PC-9 (cell line): Measurements from ENCODE around the gene PRUNE2. TPM values are rescaled to one million over a fixed set of nuclear protein-coding genes. Genes with fewer than 3 reads are reported as not detected.
A peak's percentile ranks its signal among the peaks of the same experiment; 100 is the strongest.

Source experiments
- BruUV-seq: library from RNA; stranded (reverse); fragments of 400-500 nt; replicated peaks from 2 replicates; lab custom pipeline; 2021; lab: Mats Ljungman, UMichigan
- CTCF ChIA-PET: fragments of 300-600 bp; sonication (Branson Sonifier 250); formaldehyde crosslinking; loops from one replicate; lab custom pipeline; 2022; ENCODE audit warnings: antibody characterized with exemption; lab: Charles Lee
- POLR2A ChIA-PET: fragments of 300-600 bp; sonication (Branson Sonifier 250); formaldehyde crosslinking; loops from one replicate; lab custom pipeline; 2022; ENCODE audit warnings: antibody characterized with exemption; ENCODE audit not compliant: unreplicated experiment; lab: Charles Lee
- DNase-seq, 2 experiments: peaks; one replicate each; pipeline versions ENCODE4 v3.0.0 to v3.0.0-alpha.2; 2015 to 2022; ENCODE audit warnings: mixed read lengths in 1 of 2
- H2AFZ ChIP-seq: fragments of 200-600 bp; sonication (generic); 2 replicates; pipeline ENCODE4 v1.8.1; 2017; ENCODE audit warnings: antibody characterized with exemption
- H3F3A ChIP-seq: fragments of 200-600 bp; sonication (generic); 2 replicates; pipeline ENCODE4 v1.8.1; 2017; ENCODE audit warnings: antibody characterized with exemption, mild to moderate bottlenecking, low read depth; ENCODE audit not compliant: insufficient read depth
- H3K27ac ChIP-seq: fragments of 200-600 bp; sonication (generic); 2 replicates; pipeline ENCODE4 v1.6.1; 2016; ENCODE audit warnings: mixed run types
- H3K27me3 ChIP-seq: fragments of 200-600 bp; sonication (generic); 2 replicates; pipeline ENCODE4 v1.6.1; 2016; ENCODE audit warnings: low read depth, mixed run types; ENCODE audit not compliant: insufficient read depth
- H3K36me3 ChIP-seq: fragments of 200-600 bp; sonication (generic); 2 replicates; pipeline ENCODE4 v1.6.1; 2016; ENCODE audit warnings: low read depth, mixed run types
- H3K4me1 ChIP-seq: fragments of 200-600 bp; sonication (generic); replicated peaks from 2 replicates; pipeline ENCODE4 v1.6.1; 2016; ENCODE audit warnings: mixed run types; ENCODE audit not compliant: insufficient read depth
- H3K4me2 ChIP-seq: fragments of 200-600 bp; sonication (generic); 2 replicates; pipeline ENCODE4 v1.6.1; 2017; ENCODE audit warnings: mixed run types
- H3K4me3 ChIP-seq: fragments of 200-600 bp; sonication (generic); 2 replicates; pipeline ENCODE4 v1.6.1; 2016; ENCODE audit warnings: mixed run types
- H3K79me2 ChIP-seq: fragments of 200-600 bp; sonication (generic); 2 replicates; pipeline ENCODE4 v1.6.1; 2017; ENCODE audit warnings: low read depth, mixed run types
- H3K9me2 ChIP-seq: fragments of 200-600 bp; sonication (generic); 2 replicates; pipeline ENCODE4 v1.8.1; 2017; ENCODE audit warnings: mild to moderate bottlenecking; ENCODE audit not compliant: insufficient read depth
- H3K9me3 ChIP-seq: fragments of 200-600 bp; sonication (generic); 2 replicates; pipeline ENCODE4 v1.8.1; 2016; ENCODE audit warnings: low read depth; ENCODE audit not compliant: insufficient read depth
- H4K20me1 ChIP-seq: fragments of 200-600 bp; sonication (generic); 2 replicates; pipeline ENCODE4 v1.8.1; 2017; ENCODE audit not compliant: insufficient read depth
- EZH2 ChIP-seq: fragments of 200-600 bp; sonication (generic); IDR thresholded peaks from 2 replicates; pipeline ENCODE4 v1.8.0; 2017; ENCODE audit warnings: antibody characterized with exemption, low read depth
- intact Hi-C: fragments of 100-400 bp; cut with micrococcal nuclease; formaldehyde crosslinking; loops from one replicate; pipeline ENCODE4 v1.10.0; 2022; ENCODE audit not compliant: unreplicated experiment
- total RNA-seq: library from RNA; stranded (reverse); gene quantifications from 2 replicates; pipeline ENCODE4 v1.2.3, GENCODE V29; 2021
- TF ChIP-seq, protein P1 (sequence below): fragments of 200-600 bp; sonication (generic); conservative IDR thresholded peaks from 2 replicates; pipeline ENCODE4 v1.6.1; 2017; ENCODE audit warnings: mixed run types, antibody characterized with exemption, mild to moderate bottlenecking, moderate library complexity

The PRUNE2 gene
- total RNA-seq, 1 experiment from 2014 or later = 0.20 TPM

GRCh38 chr9:76868897-76869296 is 37.0 kb downstream of the PRUNE2 start:
- no peaks in the 10 kb centered on the region for H4K20me1 ChIP-seq
- no peaks in the 10 kb centered on the region; the same call in 1 of the 2 replicates for H3K4me1 ChIP-seq
- no peak overlapping the region for H3K4me2 ChIP-seq
- H3K79me2 ChIP-seq = no peaks in the 10 kb centered on the region
- H3K36me3 ChIP-seq = no peaks in the 10 kb centered on the region
- no peaks in the 10 kb centered on the region for H3F3A ChIP-seq
- no peak for DNase-seq
- no peaks in the 10 kb centered on the region for H3K9me2 ChIP-seq
- H3K4me3 ChIP-seq = no peak overlapping the region
- BruUV-seq = no TSS peak
- H3K9me3 ChIP-seq = 0 out of 2 replicates have a peak, but pooled peaks cover 3% of the 10 kb centered on the region
- peaks cover 31% of the 10 kb centered on the region for H3K27me3 ChIP-seq
- intact Hi-C loops = no loop called here
- no peak overlapping the region for H3K27ac ChIP-seq
- H2AFZ ChIP-seq = no peak overlapping the region
- TF ChIP-seq EZH2 = no peak
- TF ChIP-seq, protein P1, sequence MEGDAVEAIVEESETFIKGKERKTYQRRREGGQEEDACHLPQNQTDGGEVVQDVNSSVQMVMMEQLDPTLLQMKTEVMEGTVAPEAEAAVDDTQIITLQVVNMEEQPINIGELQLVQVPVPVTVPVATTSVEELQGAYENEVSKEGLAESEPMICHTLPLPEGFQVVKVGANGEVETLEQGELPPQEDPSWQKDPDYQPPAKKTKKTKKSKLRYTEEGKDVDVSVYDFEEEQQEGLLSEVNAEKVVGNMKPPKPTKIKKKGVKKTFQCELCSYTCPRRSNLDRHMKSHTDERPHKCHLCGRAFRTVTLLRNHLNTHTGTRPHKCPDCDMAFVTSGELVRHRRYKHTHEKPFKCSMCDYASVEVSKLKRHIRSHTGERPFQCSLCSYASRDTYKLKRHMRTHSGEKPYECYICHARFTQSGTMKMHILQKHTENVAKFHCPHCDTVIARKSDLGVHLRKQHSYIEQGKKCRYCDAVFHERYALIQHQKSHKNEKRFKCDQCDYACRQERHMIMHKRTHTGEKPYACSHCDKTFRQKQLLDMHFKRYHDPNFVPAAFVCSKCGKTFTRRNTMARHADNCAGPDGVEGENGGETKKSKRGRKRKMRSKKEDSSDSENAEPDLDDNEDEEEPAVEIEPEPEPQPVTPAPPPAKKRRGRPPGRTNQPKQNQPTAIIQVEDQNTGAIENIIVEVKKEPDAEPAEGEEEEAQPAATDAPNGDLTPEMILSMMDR = no peak
- POLR2A ChIA-PET = no interaction called here
- CTCF ChIA-PET = no interaction called here

GRCh38 chr9:76866689-76867088 is 39.2 kb downstream of the PRUNE2 start:
- ChIA-PET POLR2A (no interaction called here), CTCF (no interaction called here)
- Histone ChIP-seq H3K9me2 (no peaks in the 10 kb centered on the region), H3K36me3 (no peaks in the 10 kb centered on the region), H4K20me1 (no peaks in the 10 kb centered on the region), H3K27ac (no peak overlapping the region), H3K79me2 (no peaks in the 10 kb centered on the region), H3K4me1 (no peaks in the 10 kb centered on the region; the same call in 1 of the 2 replicates), H3K4me3 (no peak overlapping the region), H2AFZ (no peak overlapping the region), H3F3A (no peaks in the 10 kb centered on the region), H3K9me3 (no peaks in the 10 kb centered on the region), H3K4me2 (peak overlapping the region; percentile 51), H3K27me3 (peaks cover 14% of the 10 kb centered on the region; the same call in 1 of the 2 replicates)
- DNase-seq = peak; percentile 4 to 74
- intact Hi-C loops = no loop called here
- BruUV-seq = no TSS peak
- TF ChIP-seq, protein P1 = no peak
- TF ChIP-seq EZH2 = no peak

DNA sequence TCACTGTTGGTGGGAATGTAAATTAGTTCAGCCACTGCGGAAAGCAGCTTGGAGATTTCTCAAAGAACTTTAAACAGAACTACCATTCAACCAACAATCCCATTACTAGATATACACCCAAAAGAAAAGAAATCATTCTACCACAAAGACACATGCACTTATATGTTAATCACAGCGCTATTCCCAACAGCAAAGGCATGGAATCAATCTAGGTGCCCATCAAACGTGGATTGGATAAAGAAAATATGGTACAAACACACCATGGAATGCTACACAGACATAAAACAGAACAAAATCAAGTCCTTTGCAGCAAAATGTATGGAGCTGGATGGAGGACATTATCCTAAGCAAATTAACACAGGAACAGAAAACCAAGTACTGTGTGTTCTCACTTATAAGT is 42.1 kb downstream of the PRUNE2 start:
- no peak overlapping the region for H3K27ac ChIP-seq
- H4K20me1 ChIP-seq = no peaks in the 10 kb centered on the region
- no peak overlapping the region for H2AFZ ChIP-seq
- TF ChIP-seq, protein P1 = no peak
- TF ChIP-seq EZH2 = no peak
- H3K4me3 ChIP-seq = no peak overlapping the region
- H3K4me1 ChIP-seq = no peaks in the 10 kb centered on the region; the same call in 1 of the 2 replicates
- no peaks in the 10 kb centered on the region for H3F3A ChIP-seq
- BruUV-seq = no TSS peak
- H3K4me2 ChIP-seq = no peak overlapping the region
- intact Hi-C loops = no loop called here
- H3K27me3 ChIP-seq = peaks cover 6% of the 10 kb centered on the region; the same call in 1 of the 2 replicates
- H3K36me3 ChIP-seq = no peaks in the 10 kb centered on the region
- no peaks in the 10 kb centered on the region for H3K9me3 ChIP-seq
- H3K9me2 ChIP-seq = no peaks in the 10 kb centered on the region
- DNase-seq = no peak
- CTCF ChIA-PET = no interaction called here
- POLR2A ChIA-PET = no interaction called here
- H3K79me2 ChIP-seq = no peaks in the 10 kb centered on the region
